ENCODE results near the gene ABI3.

The ABI3 gene

GRCh38 chr17:49235896-49236295 lies 25.4 kb downstream of the ABI3 start:
- Histone ChIP-seq H4K20me1 (no peaks in the 10 kb centered on the region), H3K4me1 (peaks cover 4 to 24% (median 8%) of the 10 kb centered on the region in 10 experiments; a peak in 16 of 20 replicates), H3K27ac (peak overlapping the region in 1 of 11 experiments; percentile 21; a peak in 2 of 22 replicates), H3K36me3 (no peaks in the 10 kb centered on the region), H3K4me2 (peak overlapping the region in 4 of 11 experiments; percentile 15 to 55 (median 26); a peak in 5 of 22 replicates), H3K27me3 (peaks cover 10 to 13% (median 12%) of the 10 kb centered on the region in 11 experiments), H3K4me3 (no peak overlapping the region), H3K9ac (no peak overlapping the region), H3K9me3 (replicated peaks in 1 of 11) (no peaks in the 10 kb centered on the region)
- TF ChIP-seq Cebpa-rat (IDR thresholded peaks at IDR 0.05) = no peak

- no peaks in the 10 kb centered on the region for H3K9me3 ChIP-seq (replicated peaks in 1 of 11)
- no peaks in the 10 kb centered on the region for H4K20me1 ChIP-seq
- no peak overlapping the region for H3K9ac ChIP-seq
- H3K4me3 ChIP-seq = no peak overlapping the region
- TF ChIP-seq Cebpa-rat (IDR thresholded peaks at IDR 0.05) = no peak
- H3K27me3 ChIP-seq = no peaks in the 10 kb centered on the region
- H3K4me1 ChIP-seq = peaks cover 0 to 13% (median 3%) of the 10 kb centered on the region in 10 experiments; a peak in 10 of 20 replicates
- no peaks in the 10 kb centered on the region for H3K36me3 ChIP-seq
- no peak overlapping the region for H3K27ac ChIP-seq
- no peak overlapping the region for H3K4me2 ChIP-seq
Observed at GRCh38 chr17:49239963-49240362, 29.5 kb downstream of the ABI3 start.

- Histone ChIP-seq H3K27me3 (no peaks in the 10 kb centered on the region), H3K9ac (no peak overlapping the region), H3K4me3 (no peak overlapping the region), H4K20me1 (no peaks in the 10 kb centered on the region), H3K27ac (no peak overlapping the region), H3K4me1 (peaks cover 0 to 7% (median under 1%) of the 10 kb centered on the region in 10 experiments; a peak in 9 of 20 replicates), H3K36me3 (no peaks in the 10 kb centered on the region), H3K4me2 (no peak overlapping the region), H3K9me3 (replicated peaks in 1 of 11) (no peaks in the 10 kb centered on the region)
- no peak for TF ChIP-seq Cebpa-rat (IDR thresholded peaks at IDR 0.05)
Observed at GRCh38 chr17:49240619-49241018, 30.1 kb downstream of the ABI3 start.

GRCh38 chr17:49241040-49241439 lies 30.5 kb downstream of the ABI3 start:
- H3K9me3 ChIP-seq (replicated peaks in 1 of 11) = no peaks in the 10 kb centered on the region
- no peak overlapping the region for H3K27ac ChIP-seq
- H3K4me1 ChIP-seq = 0 out of 20 replicates have a peak, but pooled peaks cover 0 to 3% (median 0%) of the 10 kb centered on the region in 10 experiments
- no peak overlapping the region for H3K9ac ChIP-seq
- TF ChIP-seq Cebpa-rat (IDR thresholded peaks at IDR 0.05) = no peak
- H3K4me3 ChIP-seq = no peak overlapping the region
- no peak overlapping the region for H3K4me2 ChIP-seq
- H4K20me1 ChIP-seq = no peaks in the 10 kb centered on the region
- no peaks in the 10 kb centered on the region for H3K36me3 ChIP-seq
- no peaks in the 10 kb centered on the region for H3K27me3 ChIP-seq

- Histone ChIP-seq H3K27ac (no peak overlapping the region), H3K4me1 (peaks cover 0 to 3% (median 0%) of the 10 kb centered on the region in 10 experiments; a peak in 1 of 20 replicates), H3K9ac (no peak overlapping the region), H3K9me3 (replicated peaks in 1 of 11) (no peaks in the 10 kb centered on the region), H4K20me1 (no peaks in the 10 kb centered on the region), H3K27me3 (no peaks in the 10 kb centered on the region), H3K36me3 (no peaks in the 10 kb centered on the region), H3K4me2 (no peak overlapping the region), H3K4me3 (no peak overlapping the region)
- TF ChIP-seq Cebpa-rat (IDR thresholded peaks at IDR 0.05) = no peak
Observed at GRCh38 chr17:49241692-49242397, 31.3 kb downstream of the ABI3 start.

GRCh38 chr17:49242813-49243212 lies 32.3 kb downstream of the ABI3 start:
- no peaks in the 10 kb centered on the region for H4K20me1 ChIP-seq
- no peak for TF ChIP-seq Cebpa-rat (IDR thresholded peaks at IDR 0.05)

GRCh38 chr17:49244839-49245238 lies 34.3 kb downstream of the ABI3 start:
- Histone ChIP-seq H3K27ac (no peak overlapping the region), H3K36me3 (no peaks in the 10 kb centered on the region), H3K9ac (no peak overlapping the region), H3K4me2 (no peak overlapping the region), H3K27me3 (no peaks in the 10 kb centered on the region), H3K9me3 (replicated peaks in 1 of 11) (no peaks in the 10 kb centered on the region), H3K4me3 (no peak overlapping the region), H3K4me1 (peaks cover 8 to 29% (median 21%) of the 10 kb centered on the region in 10 experiments; a peak in 18 of 20 replicates), H4K20me1 (no peaks in the 10 kb centered on the region)
- TF ChIP-seq Cebpa-rat (IDR thresholded peaks at IDR 0.05) = no peak

More at GRCh38 chr17:49242813-49243212, 32.3 kb downstream of the ABI3 start:
- no peak overlapping the region for H3K4me3 ChIP-seq
- H3K27me3 ChIP-seq = no peaks in the 10 kb centered on the region
- peaks cover 0 to 9% (median 2%) of the 10 kb centered on the region in 10 experiments; a peak in 11 of 20 replicates for H3K4me1 ChIP-seq
- H3K9me3 ChIP-seq (replicated peaks in 1 of 11) = no peaks in the 10 kb centered on the region
- no peaks in the 10 kb centered on the region for H3K36me3 ChIP-seq
- no peak overlapping the region for H3K27ac ChIP-seq
- no peak overlapping the region for H3K9ac ChIP-seq
- no peak overlapping the region for H3K4me2 ChIP-seq

- no peaks in the 10 kb centered on the region for H3K36me3 ChIP-seq
- H3K9me3 ChIP-seq (replicated peaks in 1 of 11) = no peaks in the 10 kb centered on the region
- TF ChIP-seq Cebpa-rat (IDR thresholded peaks at IDR 0.05) = no peak
- no peak overlapping the region for H3K9ac ChIP-seq
- H4K20me1 ChIP-seq = no peaks in the 10 kb centered on the region
- H3K4me2 ChIP-seq = peak overlapping the region in 6 of 11 experiments; percentile 76 to 91 (median 84); a peak in 11 of 22 replicates
- no peak overlapping the region for H3K27ac ChIP-seq
- H3K4me1 ChIP-seq = peaks cover 8 to 59% (median 45%) of the 10 kb centered on the region in 10 experiments; a peak in 19 of 20 replicates
- no peaks in the 10 kb centered on the region for H3K27me3 ChIP-seq
- no peak overlapping the region for H3K4me3 ChIP-seq
Observed at GRCh38 chr17:49247944-49248343, 37.4 kb downstream of the ABI3 start.

GRCh38 chr17:49249292-49249794 lies 38.8 kb downstream of the ABI3 start:
- Histone ChIP-seq H3K4me1 (peaks cover 8 to 68% (median 45%) of the 10 kb centered on the region in 10 experiments; a peak in 19 of 20 replicates), H3K36me3 (no peaks in the 10 kb centered on the region), H3K27ac (peak overlapping the region in 3 of 11 experiments; percentile 8 to 27 (median 16); a peak in 1 of 22 replicates), H3K27me3 (no peaks in the 10 kb centered on the region), H3K9me3 (replicated peaks in 1 of 11) (no peaks in the 10 kb centered on the region), H4K20me1 (no peaks in the 10 kb centered on the region), H3K4me2 (peak overlapping the region; percentile 26 to 91 (median 76)), H3K4me3 (peak overlapping the region in 3 of 10 experiments; percentile 9 to 42 (median 39); a peak in 6 of 20 replicates), H3K9ac (peak overlapping the region in 6 of 11 experiments; percentile 11 to 54 (median 39); a peak in 11 of 22 replicates)
- TF ChIP-seq Cebpa-rat (IDR thresholded peaks at IDR 0.05) = no peak
